ENCODE results near the gene MAST4.

GRCh38 chr5:66843065-66843464 is 246.9 kb downstream of the MAST4 start:
- TF ChIP-seq EZH2phosphoT487 (IDR thresholded peaks at IDR 0.05; ENCODE audit: low read depth) (no peak), CTCF (IDR thresholded peaks at IDR 0.05; ENCODE audit: low read depth, low read length) (no peak)

All from OCI-LY3 (cell line).